K562 (cell line): ENCODE data around the gene PITX1. TPM values are rescaled to one million over a fixed set of nuclear protein-coding genes. Genes with fewer than 3 reads are reported as not detected.

ENCODE experiments used
- ATAC-seq: fragments of 200-7000 bp; cut with Tn5 transposase; 3 replicates; pipeline ENCODE4 v1.9.1; 2020; ENCODE audit warnings: moderate library complexity
- BruUV-seq: library from RNA; stranded (reverse); fragments of 400-500 nt; replicated peaks from 2 replicates; lab custom pipeline; 2021; lab: Mats Ljungman, UMichigan
- CTCF ChIA-PET: fragments of 300-600 bp; formaldehyde crosslinking; extraction: SDS; loops from one replicate; lab custom pipeline; 2021; ENCODE audit warnings: low intra/inter-chr PET ratio; lab: Yijun Ruan, JAX
- POLR2A ChIA-PET: fragments of 300-600, 350-650 bp; sonication (Branson Sonifier 250); formaldehyde crosslinking; extraction: SDS; loops from one replicate; lab custom pipeline; 2021; ENCODE audit warnings: antibody characterized with exemption, inconsistent platforms; lab: Yijun Ruan, JAX
- DNase-seq, 4 experiments: peaks; one replicate each; pipeline versions ENCODE4 v3.0.0 to v3.0.0-alpha.2; 2011 to 2018; ENCODE audit warnings: low spot score in 3 of 4, mixed read lengths in 3 of 4; ENCODE audit errors: extremely low read depth in 1 of 4
- FAIRE-seq: peaks from 2 replicates; lab custom pipeline; 2011; peaks lifted over from hg19 to GRCh38; lab: Jason Lieb, UNC
- H2AFZ ChIP-seq: 2 replicates; pipeline ENCODE4 v1.6.0; 2011; ENCODE audit warnings: low read depth, low read length, control low read depth, inconsistent platforms
- H3K27ac ChIP-seq: fragments of 200-600 bp; 3 replicates; pipeline ENCODE4 v1.8.0; 2011; ENCODE audit warnings: low read depth, mild to moderate bottlenecking, control low read depth, inconsistent platforms, low read length, moderate library complexity, mixed read lengths; ENCODE audit errors: extremely low read depth
- H3K27me3 ChIP-seq, 2 experiments: fragments of 300-600 bp in 1 of 2; 2 replicates in 1 of 2; 3 replicates in 1 of 2; pipeline versions ENCODE4 v1.6.0 to v1.8.0; 2011; ENCODE audit warnings: inconsistent platforms in 2 of 2, low read length in 2 of 2, mild to moderate bottlenecking in 1 of 2, mixed read lengths in 1 of 2, moderate library complexity in 1 of 2; ENCODE audit not compliant: control insufficient read depth in 2 of 2, insufficient read depth in 2 of 2
- H3K36me3 ChIP-seq: fragments of 300-600 bp; 3 replicates; pipeline ENCODE4 v1.8.0; 2011; ENCODE audit warnings: mild to moderate bottlenecking, low read length, inconsistent platforms; ENCODE audit not compliant: control insufficient read depth, insufficient read depth
- H3K4me1 ChIP-seq, 2 experiments: fragments of 200-600 bp in 1 of 2; replicated peaks in 1 of 2; 2 replicates in 1 of 2; 3 replicates in 1 of 2; pipeline versions ENCODE4 v1.5.1 to v1.8.0; 2011; ENCODE audit warnings: inconsistent platforms in 2 of 2, low read length in 2 of 2, mild to moderate bottlenecking in 1 of 2, mixed read lengths in 1 of 2, moderate library complexity in 1 of 2; ENCODE audit not compliant: control insufficient read depth in 2 of 2, insufficient read depth in 2 of 2
- H3K4me2 ChIP-seq: 2 replicates; pipeline ENCODE4 v1.6.1; 2011; ENCODE audit warnings: low read length, control low read depth, inconsistent platforms, mixed read lengths; ENCODE audit not compliant: insufficient read depth
- H3K4me3 ChIP-seq: fragments of 200-600 bp; sonication (generic), shearing (Covaris generic); 2 replicates; pipeline ENCODE4 v1.5.1; 2016; ENCODE audit warnings: control low read depth, inconsistent platforms
- H3K79me2 ChIP-seq: fragments of 200-600 bp; 3 replicates; pipeline ENCODE4 v1.8.0; 2011; ENCODE audit warnings: low read length, inconsistent platforms; ENCODE audit not compliant: control insufficient read depth, insufficient read depth
- H3K9ac ChIP-seq, 2 experiments: 2 replicates each; pipeline versions ENCODE4 v1.6.0 to v1.6.1; 2011; ENCODE audit warnings: low read depth in 2 of 2, low read length in 2 of 2, control low read depth in 1 of 2, inconsistent platforms in 1 of 2, mild to moderate bottlenecking in 1 of 2, mixed read lengths in 1 of 2; ENCODE audit not compliant: insufficient read depth in 1 of 2
- H3K9me1 ChIP-seq: one replicate; pipeline ENCODE4 v1.6.0; 2011; ENCODE audit warnings: inconsistent platforms, mild to moderate bottlenecking, low read length, moderate library complexity; ENCODE audit not compliant: control insufficient read depth, insufficient read depth
- H3K9me3 ChIP-seq: replicated peaks from 2 replicates; pipeline ENCODE4 v1.5.1; 2011; ENCODE audit warnings: low read depth, low read length, inconsistent platforms; ENCODE audit not compliant: control insufficient read depth, insufficient read depth
- H4K20me1 ChIP-seq: replicated peaks from 2 replicates; pipeline ENCODE4 v1.6.1; 2011; ENCODE audit warnings: low read length, inconsistent platforms, mixed read lengths; ENCODE audit not compliant: control insufficient read depth, insufficient read depth
- FOXJ3 ChIP-seq: sonication (generic); formaldehyde crosslinking; IDR thresholded peaks from 2 replicates; pipeline ENCODE4 v1.4.0; 2020; ENCODE audit warnings: mild to moderate bottlenecking, missing genetic modification reagents
- KLF13 ChIP-seq: fragments of 450-650 bp; IDR thresholded peaks from 2 replicates; pipeline ENCODE4 v1.6.1; 2016; ENCODE audit warnings: missing genetic modification characterization, low read depth, mild to moderate bottlenecking, missing compliant biosample characterization, moderate library complexity, borderline replicate concordance
- NFE2 ChIP-seq: IDR thresholded peaks from 2 replicates; pipeline ENCODE4 v1.6.1; 2014; ENCODE audit warnings: antibody characterized with exemption, low read depth
- NRF1 ChIP-seq, 2 experiments: fragments of 450-650 bp; IDR thresholded peaks in 1 of 2; conservative IDR thresholded peaks in 1 of 2; 2 replicates each; pipeline ENCODE4 v1.6.1; 2014; ENCODE audit warnings: mild to moderate bottlenecking in 2 of 2
- SAFB2 ChIP-seq: fragments of 200-400 bp; formaldehyde crosslinking; IDR thresholded peaks from 2 replicates; pipeline ENCODE4 v1.6.1; 2018; ENCODE audit warnings: borderline replicate concordance, low read length, low read depth, moderate library complexity; ENCODE audit not compliant: severe bottlenecking
- SFPQ ChIP-seq: fragments of 200-400 bp; formaldehyde crosslinking; IDR thresholded peaks from 2 replicates; pipeline ENCODE4 v1.6.1; 2017; ENCODE audit warnings: mild to moderate bottlenecking, low read depth, low read length, moderate library complexity
- WGBS: fragments of 100-300 bp; shearing (Covaris generic); methylation state at CpG from one replicate; pipeline ENCODE4 v1.1.6; 2016; ENCODE audit warnings: low coverage, mixed read lengths; ENCODE audit not compliant: insufficient coverage; ENCODE audit errors: missing lambda C conversion rate; 5-methylcytosine and 5-hydroxymethylcytosine counted together
- in situ Hi-C: fragments of 300-500 bp; cut with MboI; formaldehyde crosslinking; loops from 4 replicates; pipeline ENCODE4 v1.15.0; 2018; ENCODE audit warnings: inconsistent platforms, mixed read lengths
- intact Hi-C: fragments of 100-400 bp; cut with micrococcal nuclease; formaldehyde crosslinking; loops from 2 replicates; pipeline ENCODE4 v1.14.2; 2022
- polyA plus RNA-seq, 8 experiments: library from polyadenylated mRNA; depleted of rRNA in 4 of 8; stranded (reverse) in 5 of 8; unstranded in 3 of 8; fragments of >200 nt; fragmentation: Nextera tagmentation in 2 of 8; fragmentation: Illumina TruSeq in 1 of 8; extraction: Ambion mirVana in 2 of 8; extraction: Trizol in 1 of 8; gene quantifications; 2 replicates each; pipeline versions ENCODE4 v1.2.1 to v1.2.3, GENCODE V29; 2011 to 2014; ENCODE audit warnings: inconsistent platforms in 1 of 8, missing spikeins in 1 of 8
- total RNA-seq, 7 experiments: library from RNA; depleted of rRNA in 6 of 7; stranded (reverse); fragments of >200 nt in 6 of 7; fragmentation: Illumina TruSeq in 2 of 7; extraction: Trizol in 2 of 7; gene quantifications; 2 replicates each; pipeline versions ENCODE4 v1.2.1 to v1.2.3, GENCODE V29; 2011 to 2021; ENCODE audit warnings: low replicate concordance in 1 of 7
- TF ChIP-seq, protein P1 (sequence below): sonication (generic); formaldehyde crosslinking; IDR thresholded peaks from 2 replicates; pipeline ENCODE4 v1.8.0; 2022; ENCODE audit warnings: missing genetic modification reagents, mild to moderate bottlenecking, moderate library complexity, borderline replicate concordance
- TF ChIP-seq, protein P2 (sequence below), 2 experiments: fragments of 250-450 bp in 1 of 2; fragments of 450-650 bp in 1 of 2; sonication (Bioruptor Pico) in 1 of 2; IDR thresholded peaks; 2 replicates each; pipeline versions ENCODE4 v1.6.1 to v1.8.0; 2016 to 2021; ENCODE audit warnings: mild to moderate bottlenecking in 2 of 2, moderate library complexity in 2 of 2, missing compliant biosample characterization in 1 of 2, missing genetic modification characterization in 1 of 2

Gene PITX1
- total and polyA plus RNA-seq, 9 of the 15 experiments (the other 6 are each of a cell fraction or from before 2014, with no cell fraction given) = 0.13 to 88.2 (median 24.9) TPM

- BruUV-seq = no TSS peak
- Histone ChIP-seq H3K4me2 (peak overlapping the region; percentile 11; the same call in 1 of the 2 replicates), H3K9me3 (no peaks in the 10 kb centered on the region), H3K4me1 (peaks cover 4 to 29% of the 10 kb centered on the region in 2 experiments; a peak in 3 of 5 replicates), H2AFZ (0 out of 2 replicates have a peak overlapping the region, but pooled peaks have one; percentile 32), H3K27me3 (no peaks in the 10 kb centered on the region), H3K4me3 (no peak overlapping the region), H4K20me1 (no peaks in the 10 kb centered on the region; the same call in 1 of the 2 replicates), H3K79me2 (no peaks in the 10 kb centered on the region), H3K27ac (no peak overlapping the region), H3K9ac (peak overlapping the region in 1 of 2 experiments; percentile 31; a peak in 1 of 4 replicates), H3K36me3 (no peaks in the 10 kb centered on the region), H3K9me1 (no peaks in the 10 kb centered on the region)
- FAIRE-seq = no peak
- POLR2A ChIA-PET = interaction anchor here (0.8 to 1.5 kb wide), 2 partner anchors 15 to 22 kb away, joined by 3 read pairs; no protein-coding TSS in a partner anchor
- in situ Hi-C loops = no loop called here
- 0 out of 4 replicates have a peak, but pooled peaks of 1 of the 2 experiments have one; percentile 9 for TF ChIP-seq NRF1 (conservative IDR thresholded peaks at IDR 0.05 in 1 of 2, IDR thresholded peaks at IDR 0.05 in 1 of 2)
- no peak for TF ChIP-seq FOXJ3 (CRISPR knock-in tag)
- intact Hi-C loops = no loop called here
- no peak for DNase-seq
- ATAC-seq = no peak
- 26% methylated on average over 4 of the region's 4 CpGs for WGBS
- CTCF ChIA-PET = no interaction called here
Measured at GRCh38 chr5:135064235-135064570, 30.2 kb upstream of the PITX1 start.

- Histone ChIP-seq H3K9me3 (no peaks in the 10 kb centered on the region), H4K20me1 (no peaks in the 10 kb centered on the region; the same call in 1 of the 2 replicates)
- peak; percentile 54 for ATAC-seq
- in situ Hi-C loops = no loop called here
- no peak for TF ChIP-seq SAFB2
- TF ChIP-seq, protein P1, sequence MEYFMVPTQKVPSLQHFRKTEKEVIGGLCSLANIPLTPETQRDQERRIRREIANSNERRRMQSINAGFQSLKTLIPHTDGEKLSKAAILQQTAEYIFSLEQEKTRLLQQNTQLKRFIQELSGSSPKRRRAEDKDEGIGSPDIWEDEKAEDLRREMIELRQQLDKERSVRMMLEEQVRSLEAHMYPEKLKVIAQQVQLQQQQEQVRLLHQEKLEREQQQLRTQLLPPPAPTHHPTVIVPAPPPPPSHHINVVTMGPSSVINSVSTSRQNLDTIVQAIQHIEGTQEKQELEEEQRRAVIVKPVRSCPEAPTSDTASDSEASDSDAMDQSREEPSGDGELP = peak; percentile 26; the same call in 1 of the 2 replicates
- TF ChIP-seq SFPQ = no peak
- TF ChIP-seq KLF13 (tag) = peak; percentile 19; the same call in 1 of the 2 replicates
- peak; percentile 70 for TF ChIP-seq NFE2
- TF ChIP-seq, protein P2, sequence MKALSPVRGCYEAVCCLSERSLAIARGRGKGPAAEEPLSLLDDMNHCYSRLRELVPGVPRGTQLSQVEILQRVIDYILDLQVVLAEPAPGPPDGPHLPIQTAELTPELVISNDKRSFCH (CRISPR knock-in tag; IDR thresholded peaks at IDR 0.05) = no peak
- TF ChIP-seq, protein P2 (tag; IDR thresholded peaks at IDR 0.05) = no peak
- TF ChIP-seq NRF1 (conservative IDR thresholded peaks at IDR 0.05 in 1 of 2, IDR thresholded peaks at IDR 0.05 in 1 of 2) = peak; percentile 37 to 45
- TF ChIP-seq, all 486 proteins: peak for 4
- H3K9me1 ChIP-seq = no peaks in the 10 kb centered on the region
- DNase-seq (peak; percentile 30 to 43 (median 40)), FAIRE-seq (peak; percentile 23)
- H3K4me3 ChIP-seq = no peak overlapping the region
- H3K79me2 ChIP-seq = no peaks in the 10 kb centered on the region
- H2AFZ ChIP-seq = 0 out of 2 replicates have a peak overlapping the region, but pooled peaks have one; percentile 32
- WGBS = 25% methylated on average over 12 of the region's 14 CpGs
- peak overlapping the region in 1 of 2 experiments; percentile 31; a peak in 2 of 4 replicates for H3K9ac ChIP-seq
- CTCF ChIA-PET = no interaction called here
- H3K4me1 ChIP-seq = peaks cover 4 to 29% of the 10 kb centered on the region in 2 experiments; a peak in 3 of 5 replicates
- H3K27ac ChIP-seq = no peak overlapping the region
- BruUV-seq = no TSS peak
- no peaks in the 10 kb centered on the region for H3K36me3 ChIP-seq
- H3K27me3 ChIP-seq = peaks cover 0 to 5% of the 10 kb centered on the region in 2 experiments; a peak in 1 of 5 replicates
- peak overlapping the region; percentile 11; the same call in 1 of the 2 replicates for H3K4me2 ChIP-seq
- POLR2A ChIA-PET = interaction anchor here (0.6 to 4.3 kb wide), 7 partner anchors 8 to 408 kb away, joined by 3 to 19 read pairs (median 3); no protein-coding TSS in a partner anchor
- intact Hi-C loops = no loop called here
Measured at GRCh38 chr5:135063511-135064234, 29.6 kb upstream of the PITX1 start.
